ENCODE data around the gene NR4A3. TPM values are rescaled to one million over a fixed set of nuclear protein-coding genes. Genes with fewer than 3 reads are reported as not detected.

Gene NR4A3
- total and polyA plus RNA-seq, 9 of the 15 experiments (the other 6 are each of a cell fraction or from before 2014, with no cell fraction given) = 0.04 to 0.07 TPM; not detected in 7

DNA sequence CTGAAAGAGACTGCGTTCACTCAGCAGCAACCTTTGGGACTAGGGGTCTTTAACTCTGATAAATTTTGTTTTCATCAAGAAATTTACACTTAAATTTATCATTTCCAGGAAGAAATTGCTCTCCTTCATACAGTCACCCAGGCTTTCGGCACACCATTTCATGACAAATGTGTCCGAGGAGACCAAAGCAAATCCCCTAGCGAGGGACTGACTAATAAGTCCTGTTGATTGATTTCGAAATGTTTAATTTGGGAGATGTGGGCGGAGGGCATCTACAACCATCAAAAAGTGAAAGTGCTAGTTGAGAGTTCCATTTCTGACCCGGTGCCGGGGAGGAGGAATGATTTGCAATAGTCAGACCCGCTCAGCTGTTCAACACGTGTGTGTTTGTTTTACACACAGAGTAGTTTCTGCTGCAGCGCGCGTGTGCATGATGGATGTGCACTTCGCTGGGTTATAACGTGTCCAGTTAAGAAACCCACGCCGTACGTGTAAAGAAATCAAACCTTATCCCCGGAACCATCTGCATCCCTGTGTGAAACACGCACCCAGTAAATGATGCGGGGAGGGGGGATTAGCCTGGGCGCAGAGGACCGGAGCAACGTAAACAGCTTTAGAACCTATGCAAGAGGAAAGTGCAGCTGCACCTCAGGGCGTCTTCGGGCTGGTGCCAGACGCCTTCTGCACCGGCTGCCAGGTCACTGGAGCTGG, 845 bp upstream of the NR4A3 start (continued):
- TF ChIP-seq, protein P1, sequence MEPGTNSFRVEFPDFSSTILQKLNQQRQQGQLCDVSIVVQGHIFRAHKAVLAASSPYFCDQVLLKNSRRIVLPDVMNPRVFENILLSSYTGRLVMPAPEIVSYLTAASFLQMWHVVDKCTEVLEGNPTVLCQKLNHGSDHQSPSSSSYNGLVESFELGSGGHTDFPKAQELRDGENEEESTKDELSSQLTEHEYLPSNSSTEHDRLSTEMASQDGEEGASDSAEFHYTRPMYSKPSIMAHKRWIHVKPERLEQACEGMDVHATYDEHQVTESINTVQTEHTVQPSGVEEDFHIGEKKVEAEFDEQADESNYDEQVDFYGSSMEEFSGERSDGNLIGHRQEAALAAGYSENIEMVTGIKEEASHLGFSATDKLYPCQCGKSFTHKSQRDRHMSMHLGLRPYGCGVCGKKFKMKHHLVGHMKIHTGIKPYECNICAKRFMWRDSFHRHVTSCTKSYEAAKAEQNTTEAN (CRISPR knock-in tag; IDR thresholded peaks at IDR 0.05) = peak; percentile 20; the same call in 1 of the 2 replicates
- TF ChIP-seq, protein P2, sequence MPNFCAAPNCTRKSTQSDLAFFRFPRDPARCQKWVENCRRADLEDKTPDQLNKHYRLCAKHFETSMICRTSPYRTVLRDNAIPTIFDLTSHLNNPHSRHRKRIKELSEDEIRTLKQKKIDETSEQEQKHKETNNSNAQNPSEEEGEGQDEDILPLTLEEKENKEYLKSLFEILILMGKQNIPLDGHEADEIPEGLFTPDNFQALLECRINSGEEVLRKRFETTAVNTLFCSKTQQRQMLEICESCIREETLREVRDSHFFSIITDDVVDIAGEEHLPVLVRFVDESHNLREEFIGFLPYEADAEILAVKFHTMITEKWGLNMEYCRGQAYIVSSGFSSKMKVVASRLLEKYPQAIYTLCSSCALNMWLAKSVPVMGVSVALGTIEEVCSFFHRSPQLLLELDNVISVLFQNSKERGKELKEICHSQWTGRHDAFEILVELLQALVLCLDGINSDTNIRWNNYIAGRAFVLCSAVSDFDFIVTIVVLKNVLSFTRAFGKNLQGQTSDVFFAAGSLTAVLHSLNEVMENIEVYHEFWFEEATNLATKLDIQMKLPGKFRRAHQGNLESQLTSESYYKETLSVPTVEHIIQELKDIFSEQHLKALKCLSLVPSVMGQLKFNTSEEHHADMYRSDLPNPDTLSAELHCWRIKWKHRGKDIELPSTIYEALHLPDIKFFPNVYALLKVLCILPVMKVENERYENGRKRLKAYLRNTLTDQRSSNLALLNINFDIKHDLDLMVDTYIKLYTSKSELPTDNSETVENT (CRISPR knock-in tag; IDR thresholded peaks at IDR 0.05) = no peak
- peak; percentile 29 for TF ChIP-seq MEIS2 (IDR thresholded peaks at IDR 0.05; ENCODE audit: partially characterized antibody)
- TF ChIP-seq MAFF (IDR thresholded peaks at IDR 0.05; ENCODE audit: low read length) = no peak
- no peak for TF ChIP-seq MCM3 (IDR thresholded peaks at IDR 0.05)
- peak in 1 of 2 experiments; percentile 49; a peak in 1 of 4 replicates for TF ChIP-seq FOXK2 (conservative IDR thresholded peaks at IDR 0.05 in 1 of 2, IDR thresholded peaks at IDR 0.05 in 1 of 2; ENCODE audit: low read depth in 2 of 2)
- TF ChIP-seq, protein P3, sequence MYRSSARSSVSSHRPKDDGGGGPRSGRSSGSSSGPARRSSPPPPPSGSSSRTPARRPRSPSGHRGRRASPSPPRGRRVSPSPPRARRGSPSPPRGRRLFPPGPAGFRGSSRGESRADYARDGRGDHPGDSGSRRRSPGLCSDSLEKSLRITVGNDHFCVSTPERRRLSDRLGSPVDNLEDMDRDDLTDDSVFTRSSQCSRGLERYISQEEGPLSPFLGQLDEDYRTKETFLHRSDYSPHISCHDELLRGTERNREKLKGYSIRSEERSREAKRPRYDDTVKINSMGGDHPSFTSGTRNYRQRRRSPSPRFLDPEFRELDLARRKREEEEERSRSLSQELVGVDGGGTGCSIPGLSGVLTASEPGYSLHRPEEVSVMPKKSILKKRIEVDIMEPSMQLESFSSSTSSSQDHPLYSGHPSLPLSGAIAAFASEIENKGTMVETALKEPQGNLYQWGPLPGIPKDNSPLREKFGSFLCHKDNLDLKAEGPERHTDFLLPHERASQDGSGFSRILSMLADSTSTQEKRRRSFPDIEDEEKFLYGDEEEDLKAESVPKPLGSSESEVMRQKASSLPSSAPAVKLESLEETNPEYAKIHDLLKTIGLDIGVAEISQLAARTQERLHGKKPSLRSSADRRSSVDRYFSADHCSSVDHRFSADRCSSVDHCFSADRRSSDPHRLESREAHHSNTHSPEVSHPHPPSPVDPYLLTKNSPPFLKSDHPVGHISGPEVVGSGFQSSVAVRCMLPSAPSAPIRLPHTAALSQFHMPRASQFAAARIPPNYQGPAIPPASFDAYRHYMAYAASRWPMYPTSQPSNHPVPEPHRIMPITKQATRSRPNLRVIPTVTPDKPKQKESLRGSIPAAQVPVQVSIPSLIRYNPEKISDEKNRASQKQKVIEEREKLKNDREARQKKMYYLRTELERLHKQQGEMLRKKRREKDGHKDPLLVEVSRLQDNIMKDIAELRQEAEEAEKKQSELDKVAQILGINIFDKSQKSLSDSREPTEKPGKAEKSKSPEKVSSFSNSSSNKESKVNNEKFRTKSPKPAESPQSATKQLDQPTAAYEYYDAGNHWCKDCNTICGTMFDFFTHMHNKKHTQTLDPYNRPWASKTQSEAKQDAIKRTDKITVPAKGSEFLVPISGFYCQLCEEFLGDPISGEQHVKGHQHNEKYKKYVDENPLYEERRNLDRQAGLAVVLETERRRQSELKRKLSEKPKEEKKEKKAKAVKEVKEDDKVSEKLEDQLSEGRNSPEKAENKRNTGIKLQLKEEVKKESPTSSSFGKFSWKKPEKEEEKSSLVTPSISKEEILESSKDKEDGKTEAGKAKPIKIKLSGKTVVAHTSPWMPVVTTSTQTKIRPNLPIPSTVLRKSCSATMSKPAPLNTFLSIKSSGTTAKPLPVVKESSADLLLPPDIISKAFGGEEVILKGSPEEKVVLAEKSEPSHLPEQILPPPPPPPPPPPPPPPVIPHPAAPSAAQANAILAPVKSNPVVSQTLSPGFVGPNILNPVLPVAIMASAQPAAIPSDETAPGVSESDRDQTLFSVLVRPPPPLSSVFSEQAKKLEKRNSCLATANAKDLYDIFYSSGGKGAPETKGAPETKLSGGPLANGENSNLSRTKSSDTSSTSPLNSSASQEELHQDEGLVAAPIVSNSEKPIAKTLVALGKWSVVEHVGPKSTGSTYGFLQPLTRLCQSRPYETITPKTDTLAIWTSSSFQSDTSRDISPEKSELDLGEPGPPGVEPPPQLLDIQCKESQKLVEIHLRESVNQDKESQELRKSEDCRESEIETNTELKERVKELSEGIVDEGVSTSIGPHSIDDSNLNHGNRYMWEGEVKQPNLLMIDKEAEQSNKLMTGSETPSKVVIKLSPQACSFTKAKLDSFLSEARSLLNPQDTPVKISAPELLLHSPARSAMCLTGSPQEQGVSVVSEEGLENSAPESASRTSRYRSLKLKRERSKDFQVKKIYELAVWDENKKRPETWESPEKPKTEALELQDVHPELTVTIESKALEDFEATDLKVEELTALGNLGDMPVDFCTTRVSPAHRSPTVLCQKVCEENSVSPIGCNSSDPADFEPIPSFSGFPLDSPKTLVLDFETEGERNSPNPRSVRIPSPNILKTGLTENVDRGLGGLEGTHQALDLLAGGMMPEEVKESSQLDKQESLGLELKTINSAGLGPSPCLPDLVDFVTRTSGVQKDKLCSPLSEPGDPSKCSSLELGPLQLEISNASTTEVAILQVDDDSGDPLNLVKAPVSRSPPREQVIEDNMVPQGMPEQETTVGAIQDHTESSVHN (IDR thresholded peaks at IDR 0.05; ENCODE audit: borderline replicate concordance in 1 of 2, low read depth in 1 of 2) = peak in 1 of 2 experiments; percentile 64; a peak in 2 of 4 replicates
- no peak for TF ChIP-seq U2AF2 (optimal IDR thresholded peaks at IDR 0.05; ENCODE audit: low read depth, low read length)
- TF ChIP-seq, protein P4, sequence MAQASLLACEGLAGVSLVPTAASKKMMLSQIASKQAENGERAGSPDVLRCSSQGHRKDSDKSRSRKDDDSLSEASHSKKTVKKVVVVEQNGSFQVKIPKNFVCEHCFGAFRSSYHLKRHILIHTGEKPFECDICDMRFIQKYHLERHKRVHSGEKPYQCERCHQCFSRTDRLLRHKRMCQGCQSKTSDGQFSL (CRISPR knock-in tag; IDR thresholded peaks at IDR 0.05) = 0 out of 2 replicates have a peak, but pooled peaks have one; percentile 6
- TF ChIP-seq, protein P4 (tag; IDR thresholded peaks at IDR 0.05) = no peak
- TF ChIP-seq, protein P5, sequence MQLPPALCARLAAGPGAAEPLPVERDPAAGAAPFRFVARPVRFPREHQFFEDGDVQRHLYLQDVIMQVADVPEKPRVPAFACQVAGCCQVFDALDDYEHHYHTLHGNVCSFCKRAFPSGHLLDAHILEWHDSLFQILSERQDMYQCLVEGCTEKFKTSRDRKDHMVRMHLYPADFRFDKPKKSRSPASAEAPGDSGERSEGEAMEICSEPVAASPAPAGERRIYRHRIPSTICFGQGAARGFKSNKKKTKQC (CRISPR knock-in tag; IDR thresholded peaks at IDR 0.05) = 0 out of 2 replicates have a peak, but pooled peaks have one; percentile 10
- TF ChIP-seq CREM (IDR thresholded peaks at IDR 0.05; ENCODE audit: low read depth) = no peak
